K562 (cell line): Measurements from ENCODE around the gene ACVR2B.

Experiments
- BCLAF1 ChIP-seq, 2 experiments: fragments of 450-650 bp in 1 of 2; IDR thresholded peaks; 2 replicates each; pipeline ENCODE4 v1.6.1; 2011 to 2017; ENCODE audit warnings: low read depth in 2 of 2, antibody characterized with exemption in 1 of 2, borderline replicate concordance in 1 of 2, low read length in 1 of 2, mild to moderate bottlenecking in 1 of 2, mixed read lengths in 1 of 2; ENCODE audit not compliant: control insufficient read depth in 1 of 2
- CTCF ChIP-seq, 3 experiments: IDR thresholded peaks in 2 of 3; conservative IDR thresholded peaks in 1 of 3; 2 replicates each; pipeline ENCODE4 v1.5.1; 2011 to 2012; ENCODE audit warnings: low read length in 3 of 3, mild to moderate bottlenecking in 3 of 3, control low read depth in 2 of 3, improper control_type of control experiment in 1 of 3, inconsistent platforms in 1 of 3, low read depth in 1 of 3, mixed read lengths in 1 of 3, moderate library complexity in 1 of 3; ENCODE audit not compliant: insufficient read depth in 2 of 3
- TCFL5 ChIP-seq: fragments of 250-450 bp; sonication (Bioruptor Pico); conservative IDR thresholded peaks from 2 replicates; pipeline ENCODE4 v1.6.1; 2021; ENCODE audit warnings: mild to moderate bottlenecking, moderate library complexity, matching md5 sums
- TF ChIP-seq, protein P1 (sequence below): sonication (generic); formaldehyde crosslinking; IDR thresholded peaks from 2 replicates; pipeline ENCODE4 v1.8.1; 2022; ENCODE audit warnings: missing genetic modification reagents

DNA sequence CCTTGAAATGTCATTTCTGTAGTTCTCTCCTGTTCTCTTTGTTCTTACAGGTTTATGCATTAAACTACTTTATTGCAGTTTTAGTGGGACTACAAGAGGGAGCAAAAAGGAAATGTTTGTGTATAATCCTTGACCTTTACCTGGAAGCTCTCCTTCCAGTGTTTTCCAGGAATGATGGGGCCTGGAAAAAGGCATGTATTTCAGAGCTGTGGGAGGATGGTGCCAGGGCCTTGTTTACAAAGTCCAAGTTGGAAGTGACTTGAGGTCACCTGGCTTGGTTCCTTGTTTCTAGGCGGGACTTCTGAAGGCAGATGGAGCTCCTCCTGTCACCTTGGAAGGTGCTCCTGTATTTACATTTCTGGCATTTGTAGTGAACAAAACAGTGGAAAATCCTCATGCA is 15.1 kb downstream of the ACVR2B start:
- TF ChIP-seq BCLAF1 (IDR thresholded peaks at IDR 0.05; ENCODE audit: borderline replicate concordance in 1 of 2, control insufficient read depth in 1 of 2, low read depth in 2 of 2, low read length in 1 of 2) (no peak), CTCF (IDR thresholded peaks at IDR 0.05 in 2 of 3, conservative IDR thresholded peaks at IDR 0.05 in 1 of 3; ENCODE audit: insufficient read depth in 2 of 3, low read depth in 1 of 3, low read length in 3 of 3) (no peak), TCFL5 (no peak)
- TF ChIP-seq, protein P1, sequence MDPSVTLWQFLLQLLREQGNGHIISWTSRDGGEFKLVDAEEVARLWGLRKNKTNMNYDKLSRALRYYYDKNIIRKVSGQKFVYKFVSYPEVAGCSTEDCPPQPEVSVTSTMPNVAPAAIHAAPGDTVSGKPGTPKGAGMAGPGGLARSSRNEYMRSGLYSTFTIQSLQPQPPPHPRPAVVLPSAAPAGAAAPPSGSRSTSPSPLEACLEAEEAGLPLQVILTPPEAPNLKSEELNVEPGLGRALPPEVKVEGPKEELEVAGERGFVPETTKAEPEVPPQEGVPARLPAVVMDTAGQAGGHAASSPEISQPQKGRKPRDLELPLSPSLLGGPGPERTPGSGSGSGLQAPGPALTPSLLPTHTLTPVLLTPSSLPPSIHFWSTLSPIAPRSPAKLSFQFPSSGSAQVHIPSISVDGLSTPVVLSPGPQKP: no peak
